SK-N-MC (cell line): ENCODE data around the gene NOC2L.

Experiments used
- EZH2 ChIP-seq: fragments of 200-600 bp; sonication (generic); IDR thresholded peaks from one replicate; pipeline ENCODE4 v1.6.1; 2017; ENCODE audit warnings: antibody characterized with exemption
- FOXP2 ChIP-seq: optimal IDR thresholded peaks from 2 replicates; pipeline ENCODE3; 2011; ENCODE audit warnings: mild to moderate bottlenecking, moderate library complexity; ENCODE audit not compliant: insufficient read depth; ENCODE audit errors: extremely low read length, control extremely low read depth
- POLR2AphosphoS5 ChIP-seq: IDR thresholded peaks from 2 replicates; pipeline ENCODE4 v1.6.1; 2012; ENCODE audit warnings: mild to moderate bottlenecking, low read depth, low read length, borderline replicate concordance

GRCh38 chr1:1001057-1001783 is 42.2 kb upstream of the NOC2L start:
- TF ChIP-seq EZH2 (no peak), POLR2AphosphoS5 (no peak), FOXP2 (no peak)
